GM12873 (cell line): ENCODE data around the gene PKDCC.

Experiments used
- TF ChIP-seq, protein P1 (sequence below): IDR thresholded peaks from 2 replicates; pipeline ENCODE4 v1.5.1; 2012; ENCODE audit warnings: low read depth, mild to moderate bottlenecking, moderate library complexity, low read length, control low read depth; ENCODE audit not compliant: insufficient read depth; ENCODE audit errors: missing control alignments

PKDCC gene

GRCh38 chr2:42008241-42008921, 39.4 kb upstream of the PKDCC start:
- TF ChIP-seq, protein P1, sequence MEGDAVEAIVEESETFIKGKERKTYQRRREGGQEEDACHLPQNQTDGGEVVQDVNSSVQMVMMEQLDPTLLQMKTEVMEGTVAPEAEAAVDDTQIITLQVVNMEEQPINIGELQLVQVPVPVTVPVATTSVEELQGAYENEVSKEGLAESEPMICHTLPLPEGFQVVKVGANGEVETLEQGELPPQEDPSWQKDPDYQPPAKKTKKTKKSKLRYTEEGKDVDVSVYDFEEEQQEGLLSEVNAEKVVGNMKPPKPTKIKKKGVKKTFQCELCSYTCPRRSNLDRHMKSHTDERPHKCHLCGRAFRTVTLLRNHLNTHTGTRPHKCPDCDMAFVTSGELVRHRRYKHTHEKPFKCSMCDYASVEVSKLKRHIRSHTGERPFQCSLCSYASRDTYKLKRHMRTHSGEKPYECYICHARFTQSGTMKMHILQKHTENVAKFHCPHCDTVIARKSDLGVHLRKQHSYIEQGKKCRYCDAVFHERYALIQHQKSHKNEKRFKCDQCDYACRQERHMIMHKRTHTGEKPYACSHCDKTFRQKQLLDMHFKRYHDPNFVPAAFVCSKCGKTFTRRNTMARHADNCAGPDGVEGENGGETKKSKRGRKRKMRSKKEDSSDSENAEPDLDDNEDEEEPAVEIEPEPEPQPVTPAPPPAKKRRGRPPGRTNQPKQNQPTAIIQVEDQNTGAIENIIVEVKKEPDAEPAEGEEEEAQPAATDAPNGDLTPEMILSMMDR, result no peak

GRCh38 chr2:42009657-42010580, 37.9 kb upstream of the PKDCC start:
- TF ChIP-seq, protein P1, result no peak

GRCh38 chr2:42010743-42011298, 37.0 kb upstream of the PKDCC start:
- TF ChIP-seq, protein P1, result no peak

DNA sequence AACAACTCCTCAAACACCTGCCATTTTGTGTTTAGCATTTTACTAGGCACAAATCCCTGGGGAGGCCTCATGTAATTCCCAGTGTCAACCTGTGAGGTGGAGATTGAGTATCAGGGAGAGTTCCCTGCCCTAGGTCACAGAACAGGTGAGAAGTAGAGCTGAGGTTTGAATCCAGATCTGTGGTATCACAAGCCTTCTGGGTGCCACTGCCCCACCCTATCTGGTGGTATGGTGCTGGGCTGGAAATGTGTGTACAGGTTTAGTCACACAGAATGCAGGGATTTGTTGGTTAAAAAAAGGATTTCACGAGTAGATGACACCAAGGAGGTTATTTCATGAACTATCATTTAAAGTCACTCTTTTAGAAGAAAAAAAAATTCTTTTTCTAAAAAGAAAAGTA, 35.7 kb upstream of the PKDCC start:
- TF ChIP-seq, protein P1, result no peak

- TF ChIP-seq, protein P1, result no peak
Measured at GRCh38 chr2:42012651-42013050, 35.2 kb upstream of the PKDCC start.

GRCh38 chr2:42013409-42013808, 34.4 kb upstream of the PKDCC start:
- TF ChIP-seq, protein P1, result no peak

- TF ChIP-seq, protein P1, result no peak
Measured at GRCh38 chr2:42021464-42021863, 26.4 kb upstream of the PKDCC start.
